Activated B cell treated with CpG ODN at 0.5 μM for 24 hours (primary cell): ENCODE data around the gene MANBA. TPM values are rescaled to one million over a fixed set of nuclear protein-coding genes. Genes with fewer than 3 reads are reported as not detected.

Experiments used
- ATAC-seq: fragments of 200-7000 bp; cut with Tn5 transposase; one replicate; pipeline ENCODE4 v1.10.0; 2021; ENCODE audit warnings: low read depth, mild to moderate bottlenecking, moderate library complexity
- CTCF ChIA-PET: fragments of 350-600 bp; sonication (Branson Sonifier 250); formaldehyde crosslinking; loops from one replicate; lab custom pipeline; 2021; ENCODE audit warnings: antibody characterized with exemption; lab: Charles Lee
- POLR2A ChIA-PET: fragments of 350-600 bp; sonication (Branson Sonifier 250); formaldehyde crosslinking; loops from one replicate; lab custom pipeline; 2021; ENCODE audit warnings: antibody characterized with exemption; lab: Charles Lee
- DNase-seq: peaks from one replicate; pipeline ENCODE4 v3.0.0; 2022
- H3K27ac Mint-ChIP-seq: one replicate; pipeline ENCODE4 v1.8.0; 2020; ENCODE audit warnings: mixed read lengths
- H3K27me3 Mint-ChIP-seq: one replicate; pipeline ENCODE4 v1.8.0; 2021; ENCODE audit warnings: mixed read lengths
- H3K36me3 Mint-ChIP-seq: one replicate; pipeline ENCODE4 v1.8.0; 2021; ENCODE audit warnings: low read depth, mixed read lengths
- H3K4me1 Mint-ChIP-seq: one replicate; pipeline ENCODE4 v1.8.0; 2021; ENCODE audit warnings: mixed read lengths
- H3K4me3 Mint-ChIP-seq: one replicate; pipeline ENCODE4 v1.8.0; 2020; ENCODE audit warnings: mild to moderate bottlenecking, mixed read lengths
- H3K9me3 Mint-ChIP-seq: one replicate; pipeline ENCODE4 v1.8.0; 2020; ENCODE audit warnings: mixed read lengths
- intact Hi-C: fragments of 100-400 bp; cut with micrococcal nuclease; formaldehyde crosslinking; loops from one replicate; pipeline ENCODE4 v1.15.1; 2024
- total RNA-seq: library from RNA; stranded (reverse); gene quantifications from 2 replicates; pipeline ENCODE4 v1.2.3, GENCODE V29; 2022
- TF ChIP-seq, protein P1 (sequence below): fragments of 200-600 bp; IDR thresholded peaks from one replicate; pipeline ENCODE4 v1.8.0; 2022; ENCODE audit warnings: antibody characterized with exemption, mild to moderate bottlenecking

MANBA gene
- total RNA-seq, 1 donor from 2014 or later: 55.3 TPM

DNA sequence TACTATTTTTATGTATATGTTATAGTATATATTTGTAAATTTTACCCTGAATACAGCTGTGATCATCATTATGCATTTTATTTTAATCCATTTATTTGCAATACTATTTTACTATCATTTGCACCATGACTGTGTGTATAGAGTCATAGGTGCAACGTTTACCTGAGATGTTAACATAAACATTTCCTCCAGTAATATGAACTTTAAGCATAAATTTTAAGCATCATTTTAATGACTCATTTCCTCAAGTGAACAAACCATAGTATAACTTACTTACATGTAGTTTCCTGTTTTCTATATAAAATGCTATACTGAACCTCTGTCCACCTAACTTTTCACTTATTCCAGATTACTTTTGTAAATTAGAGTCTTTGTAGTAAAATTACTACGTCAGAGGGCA lies 166.8 kb downstream of the MANBA start:
- intact Hi-C loops: no loop called here
- H3K4me3 Mint-ChIP-seq: no peak overlapping the region

DNA sequence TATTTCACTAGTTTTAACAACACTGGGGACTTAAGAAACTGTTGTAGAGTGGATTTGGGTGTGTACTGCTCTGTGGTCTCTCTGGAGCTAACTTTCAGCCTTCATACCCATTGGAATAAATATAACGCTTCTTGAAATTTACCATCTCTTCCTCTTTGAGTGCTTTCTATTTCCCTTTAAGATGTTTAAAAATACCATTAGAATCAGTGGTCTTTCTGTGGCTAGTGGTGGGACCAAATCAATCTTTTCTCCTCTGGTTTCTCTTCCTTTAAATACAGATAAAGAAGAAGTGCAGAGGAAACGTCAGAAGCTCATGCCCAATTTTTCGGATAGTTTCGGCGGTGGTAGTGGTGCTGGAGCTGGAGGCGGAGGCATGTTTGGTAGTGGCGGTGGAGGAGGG lies 167.6 kb downstream of the MANBA start:
- Mint-ChIP-seq H3K4me3 (no peak overlapping the region), H3K36me3 (peaks cover 94% of the 10 kb centered on the region), H3K4me1 (peaks cover 35% of the 10 kb centered on the region), H3K9me3 (peaks cover 2% of the 10 kb centered on the region), H3K27me3 (no peaks in the 10 kb centered on the region), H3K27ac (peak overlapping the region; percentile 64)
- POLR2A ChIA-PET: no interaction called here
- intact Hi-C loops: no loop called here
- no peak for DNase-seq
- TF ChIP-seq, protein P1, sequence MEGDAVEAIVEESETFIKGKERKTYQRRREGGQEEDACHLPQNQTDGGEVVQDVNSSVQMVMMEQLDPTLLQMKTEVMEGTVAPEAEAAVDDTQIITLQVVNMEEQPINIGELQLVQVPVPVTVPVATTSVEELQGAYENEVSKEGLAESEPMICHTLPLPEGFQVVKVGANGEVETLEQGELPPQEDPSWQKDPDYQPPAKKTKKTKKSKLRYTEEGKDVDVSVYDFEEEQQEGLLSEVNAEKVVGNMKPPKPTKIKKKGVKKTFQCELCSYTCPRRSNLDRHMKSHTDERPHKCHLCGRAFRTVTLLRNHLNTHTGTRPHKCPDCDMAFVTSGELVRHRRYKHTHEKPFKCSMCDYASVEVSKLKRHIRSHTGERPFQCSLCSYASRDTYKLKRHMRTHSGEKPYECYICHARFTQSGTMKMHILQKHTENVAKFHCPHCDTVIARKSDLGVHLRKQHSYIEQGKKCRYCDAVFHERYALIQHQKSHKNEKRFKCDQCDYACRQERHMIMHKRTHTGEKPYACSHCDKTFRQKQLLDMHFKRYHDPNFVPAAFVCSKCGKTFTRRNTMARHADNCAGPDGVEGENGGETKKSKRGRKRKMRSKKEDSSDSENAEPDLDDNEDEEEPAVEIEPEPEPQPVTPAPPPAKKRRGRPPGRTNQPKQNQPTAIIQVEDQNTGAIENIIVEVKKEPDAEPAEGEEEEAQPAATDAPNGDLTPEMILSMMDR: no peak
- CTCF ChIA-PET: no interaction called here
- no peak for ATAC-seq

More for the DNA sequence above, 166.8 kb downstream of the MANBA start:
- DNase-seq (no peak), ATAC-seq (no peak)
- Mint-ChIP-seq H3K9me3 (peaks cover 2% of the 10 kb centered on the region), H3K27me3 (no peaks in the 10 kb centered on the region), H3K27ac (no peak overlapping the region), H3K36me3 (peaks cover 94% of the 10 kb centered on the region), H3K4me1 (peaks cover 43% of the 10 kb centered on the region)
- ChIA-PET CTCF (no interaction called here), POLR2A (no interaction called here)
- TF ChIP-seq, protein P1: no peak

DNA sequence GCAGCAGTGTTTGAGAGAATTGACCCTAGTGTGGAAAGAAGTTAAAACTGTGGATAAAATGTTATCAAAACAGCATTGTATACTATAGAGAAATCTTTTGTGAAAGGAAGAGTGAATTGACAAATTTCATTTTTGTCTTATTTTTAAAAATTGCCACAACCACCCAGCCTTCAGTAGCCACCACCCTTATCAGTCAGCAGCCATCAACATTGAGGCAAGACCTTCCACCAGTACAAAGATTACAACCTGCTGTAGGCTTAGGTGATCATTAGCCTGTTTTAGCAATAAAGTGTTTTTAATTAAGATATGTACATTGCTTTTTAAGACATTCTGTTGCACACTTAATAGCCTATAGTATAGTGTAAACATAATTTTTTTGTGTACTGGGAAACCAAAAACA lies 168.5 kb downstream of the MANBA start:
- peaks cover 94% of the 10 kb centered on the region for H3K36me3 Mint-ChIP-seq
- CTCF ChIA-PET: no interaction called here

DNA sequence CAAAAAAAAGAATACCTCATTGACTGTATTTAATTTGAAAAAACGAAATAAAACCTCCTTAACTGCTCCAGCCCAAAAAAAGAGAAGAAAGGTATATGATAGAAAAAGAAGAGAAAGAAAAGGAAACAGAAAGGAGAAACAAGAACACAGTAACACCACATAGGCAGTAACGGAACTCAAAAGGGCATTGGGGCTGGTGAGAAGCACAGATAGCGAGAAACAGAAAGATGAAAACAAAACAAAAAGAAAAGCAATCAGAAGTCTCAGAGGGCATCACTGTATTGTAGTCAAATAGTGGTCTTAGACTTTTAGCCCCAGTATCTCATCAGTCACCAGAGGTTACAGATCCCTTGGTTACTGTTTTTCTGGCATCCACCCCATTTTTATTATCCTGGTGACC lies 171.0 kb downstream of the MANBA start:
- H3K36me3 Mint-ChIP-seq: peaks cover 96% of the 10 kb centered on the region
- H3K27me3 Mint-ChIP-seq: no peaks in the 10 kb centered on the region
- TF ChIP-seq, protein P1: no peak
- ChIA-PET POLR2A (no interaction called here), CTCF (no interaction called here)
- intact Hi-C loops: no loop called here
- ATAC-seq (no peak), DNase-seq (no peak)
- peaks cover 34% of the 10 kb centered on the region for H3K4me1 Mint-ChIP-seq
- H3K27ac Mint-ChIP-seq: no peak overlapping the region
- H3K4me3 Mint-ChIP-seq: no peak overlapping the region
- peaks cover 2% of the 10 kb centered on the region for H3K9me3 Mint-ChIP-seq

More for the DNA sequence above, 168.5 kb downstream of the MANBA start:
- POLR2A ChIA-PET: no interaction called here
- Mint-ChIP-seq H3K27me3 (no peaks in the 10 kb centered on the region), H3K4me1 (peaks cover 26% of the 10 kb centered on the region), H3K4me3 (no peak overlapping the region), H3K27ac (no peak overlapping the region), H3K9me3 (peaks cover 2% of the 10 kb centered on the region)
- ATAC-seq (no peak), DNase-seq (no peak)
- intact Hi-C loops: no loop called here
- TF ChIP-seq, protein P1: no peak

DNA sequence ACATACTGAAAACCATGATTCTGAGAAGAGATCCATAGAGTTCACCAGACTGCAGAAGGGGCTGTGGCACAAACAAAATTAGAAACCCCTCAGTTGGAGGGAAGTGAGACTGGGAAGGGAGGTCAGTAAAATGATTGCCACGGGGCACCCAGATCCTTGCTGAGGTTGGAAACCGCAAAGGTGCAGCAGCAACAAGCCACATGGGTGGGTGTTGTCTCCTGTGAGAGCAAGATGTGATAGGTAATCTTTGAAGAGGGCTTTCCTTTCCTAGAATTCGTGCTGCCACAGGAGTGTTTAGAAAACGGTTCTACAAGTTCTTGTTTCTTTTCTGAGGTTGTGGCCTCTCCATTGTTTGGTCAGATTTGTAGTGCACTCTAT lies 174.1 kb downstream of the MANBA start:
- peaks cover 2% of the 10 kb centered on the region for H3K9me3 Mint-ChIP-seq
- TF ChIP-seq, protein P1: no peak
- H3K4me3 Mint-ChIP-seq: no peak overlapping the region
- peaks cover 98% of the 10 kb centered on the region for H3K36me3 Mint-ChIP-seq
- ATAC-seq (no peak), DNase-seq (no peak)
- ChIA-PET CTCF (no interaction called here), POLR2A (no interaction called here)
- intact Hi-C loops: loop anchor here (2.0 kb wide), 1 partner anchor 18 kb away; no protein-coding TSS in a partner anchor
- H3K27me3 Mint-ChIP-seq: no peaks in the 10 kb centered on the region
- H3K27ac Mint-ChIP-seq: peak overlapping the region; percentile 33
- H3K4me1 Mint-ChIP-seq: peaks cover 14% of the 10 kb centered on the region
